Mesenteric fat pad (tissue), 1 donor: Measurements from ENCODE around the gene TBC1D1. TPM values are rescaled to one million over a fixed set of nuclear protein-coding genes. Genes with fewer than 3 reads are reported as not detected.
"Not testable (repeated sequence)": the region's sequence is repeated elsewhere in the genome, so short reads cannot be mapped to it uniquely, and the experiment has no call there.

Experiments used
- DNase-seq: peaks from one replicate; pipeline ENCODE4 v3.0.0-alpha.2; 2020; ENCODE audit warnings: low spot score
- total RNA-seq: library from RNA; stranded (reverse); fragmentation: NEBNext Ultra II Directional; extraction: Animal tissue kit (Norgen Biotek cat#: 25700); gene quantifications from one replicate; pipeline ENCODE4 v1.2.1, GENCODE V29; 2021
- donor health status: DM: yes; HTN: yes; CAD: no.

Gene TBC1D1
- total RNA-seq, 1 donor from 2014 or later = 45.3 TPM

DNA sequence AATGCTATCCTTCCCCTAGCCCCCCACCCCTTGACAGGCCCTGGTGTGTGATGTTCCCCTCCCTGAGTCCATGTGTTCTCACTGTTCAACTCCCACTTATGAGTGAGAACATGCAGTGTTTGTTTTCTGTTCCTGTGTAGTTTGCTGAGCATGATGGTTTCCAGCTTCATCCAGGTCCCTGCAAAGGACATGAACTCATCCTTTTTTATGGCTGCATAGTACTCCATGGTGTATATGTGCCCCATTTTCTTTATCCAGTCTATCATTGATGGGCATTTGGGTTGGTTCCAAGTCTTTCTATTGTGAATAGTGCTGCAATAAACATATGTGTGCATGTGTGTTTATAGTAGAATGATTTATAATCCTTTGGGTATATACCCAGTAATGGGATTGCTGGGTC lies 32.2 kb downstream of the TBC1D1 start:
- not testable (repeated sequence) for DNase-seq

DNA sequence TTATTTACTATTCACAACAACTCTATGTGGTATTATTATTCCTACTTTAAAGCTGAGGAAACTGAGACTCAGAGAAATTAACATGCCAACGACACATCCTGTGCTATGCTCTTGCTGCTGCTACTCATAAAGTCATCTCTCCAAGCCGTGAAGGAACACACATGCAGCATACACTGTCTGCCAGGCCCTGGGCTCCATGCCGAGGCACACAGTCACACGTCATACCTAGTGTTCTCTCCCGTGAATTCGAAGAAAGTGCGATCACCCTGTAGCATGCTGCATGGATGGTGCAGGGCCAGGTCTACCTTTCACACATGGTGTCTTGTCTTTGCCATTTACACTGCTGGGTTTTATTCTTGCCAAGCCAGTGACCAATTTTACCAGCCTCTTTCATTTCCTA lies 34.1 kb downstream of the TBC1D1 start:
- DNase-seq = no peak

- DNase-seq = no peak
These were observed 36.5 kb downstream of the TBC1D1 start for GRCh38 chr4:37927434-37927833.

GRCh38 chr4:37928426-37929416 lies 37.8 kb downstream of the TBC1D1 start:
- no peak for DNase-seq

DNA sequence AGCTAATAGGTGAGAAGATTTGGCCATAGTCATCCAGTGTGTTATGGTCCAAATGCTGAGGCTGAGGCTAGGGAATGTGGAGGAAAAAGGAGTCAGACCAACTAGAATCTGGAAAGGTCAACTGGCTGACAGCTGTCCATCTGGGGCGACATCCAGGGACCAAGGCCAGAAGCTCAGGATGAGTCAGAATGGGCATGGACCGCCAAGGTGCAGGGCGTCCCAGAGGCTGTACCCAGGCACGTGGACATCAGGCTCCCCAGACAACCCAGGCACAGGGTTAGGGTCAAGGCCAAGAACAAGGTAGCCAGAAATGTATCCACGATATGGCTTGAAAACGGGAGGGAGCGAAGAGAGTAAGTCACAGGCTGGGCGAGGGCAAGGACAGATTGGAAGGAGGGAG lies 43.2 kb downstream of the TBC1D1 start:
- DNase-seq = no peak

DNA sequence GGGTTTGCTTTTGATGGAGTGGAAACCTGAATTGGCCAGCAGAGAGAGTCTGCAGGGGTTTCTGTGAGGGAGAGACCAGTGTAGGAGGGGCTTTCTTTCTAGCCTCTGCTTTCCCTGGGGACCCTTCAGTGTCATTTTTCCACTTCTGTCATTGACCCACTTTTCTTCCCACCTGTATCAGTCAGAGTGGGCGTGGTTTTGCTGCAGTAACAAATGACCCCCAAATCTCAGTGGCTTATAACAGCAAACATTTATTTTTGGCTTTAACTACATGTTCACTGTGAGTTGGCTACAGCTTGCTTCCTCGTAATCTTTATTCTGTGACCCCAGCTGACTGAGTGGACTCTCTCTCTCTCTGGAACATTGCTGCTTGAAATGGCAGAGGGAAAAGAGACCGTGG lies 43.7 kb downstream of the TBC1D1 start:
- no peak for DNase-seq

- DNase-seq = no peak
These were observed 44.1 kb downstream of the TBC1D1 start for GRCh38 chr4:37935026-37935425.

- DNase-seq = no peak
These were observed 46.1 kb downstream of the TBC1D1 start for GRCh38 chr4:37936889-37937498.

GRCh38 chr4:37938208-37938607 lies 47.3 kb downstream of the TBC1D1 start:
- no peak for DNase-seq

GRCh38 chr4:37946503-37947179 lies 55.8 kb downstream of the TBC1D1 start:
- DNase-seq = no peak

DNA sequence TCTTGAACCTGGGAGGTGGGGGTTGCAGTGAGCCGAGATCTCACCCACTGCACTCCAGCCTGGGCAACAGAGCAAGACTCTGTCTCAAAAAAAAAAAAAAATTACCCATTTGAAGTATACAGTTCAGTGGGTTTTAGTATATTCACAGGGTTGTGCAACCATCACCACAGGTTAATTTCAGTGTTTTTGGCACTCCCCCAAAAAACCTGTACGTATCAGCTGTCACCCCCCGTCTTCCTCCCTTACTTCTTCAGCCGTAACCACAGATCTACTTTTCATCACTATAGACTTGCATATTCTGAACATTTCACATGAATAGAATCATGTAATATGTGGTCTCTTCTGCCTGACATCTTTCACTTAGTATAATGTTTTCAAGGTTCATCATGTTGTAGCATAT lies 57.7 kb downstream of the TBC1D1 start:
- DNase-seq = no peak

DNA sequence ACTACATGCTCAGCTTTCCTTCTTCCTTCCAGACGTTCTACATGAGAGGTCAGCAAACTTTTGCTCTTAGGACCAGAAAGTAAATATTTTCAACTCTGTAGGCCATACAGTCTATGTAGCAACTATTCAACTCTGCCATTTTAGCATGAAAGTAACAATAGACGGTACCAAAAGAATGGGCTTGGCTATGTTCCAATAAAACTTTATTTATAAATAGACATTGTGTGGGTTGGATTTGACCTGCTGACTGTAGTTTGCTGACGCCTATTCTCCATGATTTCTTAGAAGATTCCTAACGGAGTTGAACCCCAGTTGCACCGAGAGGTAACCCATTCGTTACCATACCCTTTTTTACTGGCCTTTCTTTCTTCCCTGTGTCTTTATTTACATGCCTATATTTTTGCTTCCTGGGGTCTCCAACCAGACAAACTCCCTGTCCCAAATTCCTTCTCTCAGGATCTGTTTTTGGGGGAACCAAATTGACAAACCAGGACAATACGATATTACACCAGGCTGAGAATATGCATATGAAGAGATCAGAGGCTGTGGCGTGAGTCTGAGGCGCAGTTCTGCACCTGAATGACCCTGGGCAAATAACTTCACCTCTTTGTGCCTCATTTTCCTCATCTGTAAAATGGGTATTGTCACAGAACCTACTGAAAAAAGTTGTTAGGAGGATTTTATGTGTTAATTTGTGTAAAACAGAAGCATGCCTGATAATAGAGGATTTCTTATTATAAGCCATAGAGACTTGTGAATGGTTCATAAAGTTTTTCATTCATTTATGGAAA lies 58.9 kb downstream of the TBC1D1 start:
- no peak for DNase-seq

- no peak for DNase-seq
These were observed 60.8 kb downstream of the TBC1D1 start for GRCh38 chr4:37951461-37952352.

GRCh38 chr4:37953156-37953555 lies 62.3 kb downstream of the TBC1D1 start:
- no peak for DNase-seq

DNA sequence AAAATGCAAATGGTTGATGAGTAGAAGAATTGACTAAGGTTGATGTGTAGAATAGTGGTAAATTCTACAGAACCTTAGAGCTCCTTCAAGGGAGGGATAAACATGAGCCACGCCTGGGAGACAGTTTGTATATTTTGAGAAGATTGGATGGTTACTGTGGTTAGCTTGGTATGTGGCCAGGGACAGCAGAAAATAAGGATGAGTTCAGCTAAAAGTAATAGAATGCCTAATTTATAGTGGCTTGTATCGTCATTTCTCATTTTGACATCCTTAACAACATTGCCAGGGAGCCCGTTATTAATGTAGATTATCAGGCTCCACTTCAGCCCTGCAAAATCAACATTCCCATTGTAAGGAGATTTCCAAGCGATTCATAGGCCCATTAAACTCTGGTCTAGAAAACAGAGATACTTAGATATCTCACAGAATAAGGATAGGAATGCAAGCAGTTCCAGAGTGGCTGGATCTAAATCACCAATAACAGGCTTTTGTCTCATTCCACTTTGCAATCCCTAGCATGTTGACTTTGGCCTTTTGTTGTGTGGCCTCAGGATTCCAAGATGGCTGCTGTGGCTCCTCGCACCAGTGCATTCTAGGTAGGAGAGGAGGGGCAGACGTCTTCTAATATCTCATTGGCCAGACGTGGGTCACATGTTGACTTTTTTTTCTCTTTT lies 62.9 kb downstream of the TBC1D1 start:
- DNase-seq = no peak

DNA sequence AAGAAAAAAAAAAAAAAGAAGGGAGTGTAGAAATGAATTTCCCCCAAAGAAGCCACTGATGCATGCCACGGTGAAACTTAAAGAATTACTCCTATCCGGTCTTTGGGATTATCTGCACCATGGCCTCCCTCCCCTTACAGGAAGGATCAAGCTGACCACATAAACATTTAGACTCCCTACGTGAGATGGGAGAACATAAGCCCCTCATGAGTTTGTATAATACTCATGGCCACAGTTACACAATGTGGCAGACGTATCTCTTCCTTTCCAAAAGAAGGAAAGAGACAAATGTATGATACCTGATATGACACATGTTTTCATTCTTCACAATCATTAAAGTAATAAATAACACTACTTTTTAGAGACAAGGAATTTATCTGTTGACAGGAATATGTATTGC lies 66.1 kb downstream of the TBC1D1 start:
- no peak for DNase-seq

- DNase-seq = no peak
These were observed 68.0 kb downstream of the TBC1D1 start for GRCh38 chr4:37958932-37959331.

DNA sequence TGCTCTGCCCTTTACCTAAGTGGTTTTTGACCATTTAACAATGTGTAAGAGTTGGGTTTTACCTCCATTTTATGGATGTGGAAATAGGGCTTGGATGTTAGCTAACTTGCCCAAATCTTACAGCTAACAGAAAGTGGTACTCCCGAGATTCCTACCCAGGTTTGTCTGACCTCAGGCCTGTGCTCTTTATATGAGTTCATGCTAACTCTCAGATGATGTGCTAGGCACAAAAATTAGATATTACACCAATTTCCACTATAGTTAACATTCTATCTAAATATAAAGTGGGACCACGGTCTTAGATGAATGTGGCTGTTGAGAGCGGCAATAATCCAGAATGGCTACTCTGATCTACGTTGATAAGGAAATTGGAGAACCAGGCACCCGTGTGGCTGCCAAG lies 69.2 kb downstream of the TBC1D1 start, which contains the start of gene PTTG2:
Gene PTTG2, plus strand, starts transcription at position 301 of the 400 bp plus-strand sequence. Its CDS starts 37 bp downstream, at position 338.
- no peak for DNase-seq

GRCh38 chr4:37960679-37961450 lies 70.0 kb downstream of the TBC1D1 start:
- DNase-seq = no peak
